PFSK-1 (cell line): ENCODE results near the gene KIF26B.

Experiments used
- FOXP2 ChIP-seq: optimal IDR thresholded peaks from 2 replicates; pipeline ENCODE3; 2011; ENCODE audit warnings: borderline replicate concordance, control low read depth, inconsistent platforms; ENCODE audit not compliant: insufficient read depth; ENCODE audit errors: extremely low read length, extremely low read depth
- POLR2AphosphoS5 ChIP-seq: IDR thresholded peaks from 2 replicates; pipeline ENCODE4 v1.6.1; 2012; ENCODE audit warnings: low read depth, mild to moderate bottlenecking, control low read depth, low read length, moderate library complexity
- SIN3A ChIP-seq: IDR thresholded peaks from 2 replicates; pipeline ENCODE4 v1.6.1; 2012; ENCODE audit warnings: mild to moderate bottlenecking, low read length, moderate library complexity, borderline replicate concordance; ENCODE audit not compliant: insufficient read depth
- TAF1 ChIP-seq: IDR thresholded peaks from 2 replicates; pipeline ENCODE4 v1.6.1; 2012; ENCODE audit warnings: low read length, control low read depth, borderline replicate concordance; ENCODE audit not compliant: insufficient read depth
- TF ChIP-seq, protein P1 (sequence below), 2 experiments: IDR thresholded peaks; 2 replicates each; pipeline versions ENCODE4 v1.6.1 to v1.8.0; 2011 to 2012; ENCODE audit warnings: low read depth in 2 of 2, low read length in 2 of 2, control low read depth in 1 of 2, inconsistent platforms in 1 of 2, mild to moderate bottlenecking in 1 of 2, moderate library complexity in 1 of 2; ENCODE audit not compliant: insufficient read depth in 1 of 2

Gene KIF26B

DNA sequence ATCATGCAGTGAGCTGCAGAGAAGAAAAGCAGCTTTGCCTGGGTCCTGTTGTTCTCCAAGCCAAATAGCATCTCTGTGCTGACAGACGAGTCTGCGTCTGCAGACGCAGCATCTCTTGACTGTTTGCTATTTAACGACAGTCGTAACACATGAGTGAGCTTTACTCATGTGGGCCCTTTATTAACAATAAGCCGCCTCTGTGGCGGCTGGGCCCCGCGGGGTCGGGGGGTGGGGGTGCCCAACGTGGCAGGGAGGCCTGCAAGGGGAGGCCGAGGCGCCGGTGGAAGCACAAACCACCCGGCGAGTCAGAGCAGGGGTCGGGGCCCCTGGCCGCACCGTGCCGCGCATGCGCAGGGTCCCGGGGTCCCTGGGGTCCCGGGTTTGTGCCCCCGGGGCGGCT, 435.1 kb downstream of the KIF26B start:
- TF ChIP-seq, protein P1, sequence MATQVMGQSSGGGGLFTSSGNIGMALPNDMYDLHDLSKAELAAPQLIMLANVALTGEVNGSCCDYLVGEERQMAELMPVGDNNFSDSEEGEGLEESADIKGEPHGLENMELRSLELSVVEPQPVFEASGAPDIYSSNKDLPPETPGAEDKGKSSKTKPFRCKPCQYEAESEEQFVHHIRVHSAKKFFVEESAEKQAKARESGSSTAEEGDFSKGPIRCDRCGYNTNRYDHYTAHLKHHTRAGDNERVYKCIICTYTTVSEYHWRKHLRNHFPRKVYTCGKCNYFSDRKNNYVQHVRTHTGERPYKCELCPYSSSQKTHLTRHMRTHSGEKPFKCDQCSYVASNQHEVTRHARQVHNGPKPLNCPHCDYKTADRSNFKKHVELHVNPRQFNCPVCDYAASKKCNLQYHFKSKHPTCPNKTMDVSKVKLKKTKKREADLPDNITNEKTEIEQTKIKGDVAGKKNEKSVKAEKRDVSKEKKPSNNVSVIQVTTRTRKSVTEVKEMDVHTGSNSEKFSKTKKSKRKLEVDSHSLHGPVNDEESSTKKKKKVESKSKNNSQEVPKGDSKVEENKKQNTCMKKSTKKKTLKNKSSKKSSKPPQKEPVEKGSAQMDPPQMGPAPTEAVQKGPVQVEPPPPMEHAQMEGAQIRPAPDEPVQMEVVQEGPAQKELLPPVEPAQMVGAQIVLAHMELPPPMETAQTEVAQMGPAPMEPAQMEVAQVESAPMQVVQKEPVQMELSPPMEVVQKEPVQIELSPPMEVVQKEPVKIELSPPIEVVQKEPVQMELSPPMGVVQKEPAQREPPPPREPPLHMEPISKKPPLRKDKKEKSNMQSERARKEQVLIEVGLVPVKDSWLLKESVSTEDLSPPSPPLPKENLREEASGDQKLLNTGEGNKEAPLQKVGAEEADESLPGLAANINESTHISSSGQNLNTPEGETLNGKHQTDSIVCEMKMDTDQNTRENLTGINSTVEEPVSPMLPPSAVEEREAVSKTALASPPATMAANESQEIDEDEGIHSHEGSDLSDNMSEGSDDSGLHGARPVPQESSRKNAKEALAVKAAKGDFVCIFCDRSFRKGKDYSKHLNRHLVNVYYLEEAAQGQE (IDR thresholded peaks at IDR 0.05; ENCODE audit: insufficient read depth in 1 of 2, low read depth in 2 of 2, low read length in 2 of 2) = no peak
- TF ChIP-seq POLR2AphosphoS5 (no peak), FOXP2 (no peak), SIN3A (no peak)

DNA sequence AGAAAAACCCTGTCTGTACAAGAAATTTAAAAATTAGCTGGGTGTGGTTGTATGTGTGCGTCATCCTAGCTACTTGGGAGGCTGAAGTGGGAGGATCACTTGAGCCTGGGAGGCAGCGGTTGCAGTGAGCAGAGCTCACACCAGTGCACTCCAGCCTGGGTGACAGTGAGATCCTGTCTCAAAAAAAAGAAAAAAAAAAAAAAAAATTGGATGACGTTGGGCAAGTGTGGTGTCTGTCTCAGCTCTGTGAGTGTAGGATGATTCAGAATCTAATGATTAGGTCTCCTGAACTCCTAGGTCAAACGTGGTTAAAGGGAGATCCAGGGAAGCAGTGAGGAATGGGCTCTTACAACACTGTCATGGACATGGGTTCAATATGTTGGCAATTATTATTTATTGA, 435.9 kb downstream of the KIF26B start:
- TF ChIP-seq TAF1 (no peak), SIN3A (no peak), POLR2AphosphoS5 (no peak)

DNA sequence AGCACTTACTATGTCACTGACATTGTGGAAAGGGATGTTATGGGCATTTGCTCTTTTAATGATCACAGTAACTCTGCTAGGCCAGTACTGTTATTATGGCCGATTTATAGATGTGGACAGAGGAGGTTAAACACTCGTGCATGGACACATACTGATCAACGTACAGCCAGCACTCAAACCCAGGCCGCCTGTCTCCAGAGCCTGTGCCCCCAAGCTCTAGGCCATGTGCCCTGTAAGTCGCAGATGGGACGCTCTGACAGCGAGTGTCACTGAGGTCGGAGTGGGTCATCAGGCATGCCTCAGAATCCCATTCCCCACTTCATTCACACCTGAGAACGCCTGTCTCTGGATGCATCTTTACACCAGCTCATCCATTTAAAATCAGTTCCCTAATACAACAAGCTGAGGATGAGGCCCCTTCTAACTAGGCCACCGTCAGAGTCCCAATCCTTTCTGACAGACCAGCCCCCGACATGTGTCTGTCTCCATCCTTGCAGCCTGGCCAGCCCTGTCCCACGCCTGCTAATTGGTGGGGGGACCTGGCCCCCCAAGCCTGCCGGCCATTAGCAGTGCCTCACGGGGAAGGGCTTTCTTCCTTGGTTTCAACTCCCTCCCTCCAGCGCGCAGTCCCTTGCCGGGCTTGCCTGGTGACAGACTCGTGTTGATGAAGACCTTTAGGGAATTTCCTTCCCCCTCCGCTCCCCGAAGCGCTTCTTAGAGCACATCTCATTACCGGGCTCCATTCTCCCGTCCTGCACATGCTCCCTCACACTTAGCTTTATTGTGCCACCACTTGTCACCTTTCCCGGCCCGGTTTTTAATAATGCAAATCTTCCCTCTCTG, 436.8 kb downstream of the KIF26B start:
- no peak for TF ChIP-seq TAF1
- no peak for TF ChIP-seq SIN3A
- no peak for TF ChIP-seq POLR2AphosphoS5
- TF ChIP-seq, protein P1 (IDR thresholded peaks at IDR 0.05; ENCODE audit: insufficient read depth in 1 of 2, low read depth in 2 of 2, low read length in 2 of 2) = no peak
- no peak for TF ChIP-seq FOXP2

DNA sequence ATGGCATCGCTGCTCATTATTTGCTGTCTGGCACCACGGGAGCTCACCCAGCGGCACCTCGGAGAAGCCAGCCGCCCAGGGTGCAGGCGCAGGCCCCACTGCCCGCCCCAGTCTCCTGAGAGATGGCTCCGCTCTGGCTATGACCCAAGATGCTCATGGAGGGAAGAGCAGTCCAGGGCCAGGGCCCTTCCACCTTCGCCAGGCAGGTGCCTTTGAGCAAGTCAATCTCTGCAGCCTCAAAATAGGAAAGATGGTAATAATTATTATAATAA, 437.3 kb downstream of the KIF26B start:
- TF ChIP-seq FOXP2 = no peak
- no peak for TF ChIP-seq TAF1
- TF ChIP-seq POLR2AphosphoS5 = no peak
- TF ChIP-seq, protein P1 (IDR thresholded peaks at IDR 0.05; ENCODE audit: insufficient read depth in 1 of 2, low read depth in 2 of 2, low read length in 2 of 2) = no peak
- TF ChIP-seq SIN3A = no peak

GRCh38 chr1:245598524-245599305, 443.9 kb downstream of the KIF26B start:
- no peak for TF ChIP-seq SIN3A
- TF ChIP-seq TAF1 = no peak
- TF ChIP-seq POLR2AphosphoS5 = no peak
- TF ChIP-seq, protein P1 (IDR thresholded peaks at IDR 0.05; ENCODE audit: insufficient read depth in 1 of 2, low read depth in 2 of 2, low read length in 2 of 2) = no peak
- no peak for TF ChIP-seq FOXP2
